ENCODE data around the gene SOX18.
A peak's percentile ranks its signal among the peaks of the same experiment; 100 is the strongest.

The SOX18 gene

GRCh38 chr20:64047968-64048401 is 1.5 kb downstream of the SOX18 start:
- DNase-seq (ENCODE audit: low read depth): no peak
- TF ChIP-seq CTCF (conservative IDR thresholded peaks at IDR 0.05; ENCODE audit: control insufficient read depth, insufficient read depth, low read depth, low read length): no peak
- H3K4me3 ChIP-seq (ENCODE audit: control insufficient read depth, low read depth, low read length): no peak overlapping the region

GRCh38 chr20:64047046-64047389 is 2.4 kb downstream of the SOX18 start:
- no peak for DNase-seq (ENCODE audit: low read depth)
- TF ChIP-seq CTCF (conservative IDR thresholded peaks at IDR 0.05; ENCODE audit: control insufficient read depth, insufficient read depth, low read depth, low read length): no peak
- H3K4me3 ChIP-seq (ENCODE audit: control insufficient read depth, low read depth, low read length): no peak overlapping the region

GRCh38 chr20:64045346-64046011 is 4.0 kb downstream of the SOX18 start:
- no peak for TF ChIP-seq CTCF (conservative IDR thresholded peaks at IDR 0.05; ENCODE audit: control insufficient read depth, insufficient read depth, low read depth, low read length)
- H3K4me3 ChIP-seq (ENCODE audit: control insufficient read depth, low read depth, low read length): no peak overlapping the region
- no peak for DNase-seq (ENCODE audit: low read depth)

- no peak for TF ChIP-seq CTCF (conservative IDR thresholded peaks at IDR 0.05; ENCODE audit: control insufficient read depth, insufficient read depth, low read depth, low read length)
- peak; percentile 41 for DNase-seq (ENCODE audit: low read depth)
- H3K4me3 ChIP-seq (ENCODE audit: control insufficient read depth, low read depth, low read length): no peak overlapping the region
These were observed 4.8 kb downstream of the SOX18 start for GRCh38 chr20:64044484-64045247.

- no peak for TF ChIP-seq CTCF (conservative IDR thresholded peaks at IDR 0.05; ENCODE audit: control insufficient read depth, insufficient read depth, low read depth, low read length)
- no peak for DNase-seq (ENCODE audit: low read depth)
- no peak overlapping the region for H3K4me3 ChIP-seq (ENCODE audit: control insufficient read depth, low read depth, low read length)
These were observed 5.7 kb downstream of the SOX18 start for GRCh38 chr20:64043768-64044167.

GRCh38 chr20:64042054-64042781 is 7.2 kb downstream of the SOX18 start:
- no peak for DNase-seq (ENCODE audit: low read depth)
- TF ChIP-seq CTCF (conservative IDR thresholded peaks at IDR 0.05; ENCODE audit: control insufficient read depth, insufficient read depth, low read depth, low read length): no peak
- H3K4me3 ChIP-seq (ENCODE audit: control insufficient read depth, low read depth, low read length): peak overlapping the region; percentile 3
